HepG2 (cell line): ENCODE measurements around the gene SAE1. TPM values are rescaled to one million over a fixed set of nuclear protein-coding genes. Genes with fewer than 3 reads are reported as not detected.

Experiments
- AHR ChIP-seq: IDR thresholded peaks from 2 replicates; pipeline ENCODE4 v1.6.1; 2018; ENCODE audit warnings: missing genetic modification reagents, missing compliant biosample characterization
- ARHGAP35 ChIP-seq: sonication (generic); formaldehyde crosslinking; IDR thresholded peaks from 2 replicates; pipeline ENCODE4 v1.9.0; 2022; ENCODE audit warnings: mild to moderate bottlenecking, inconsistent platforms, moderate library complexity, missing genetic modification reagents, borderline replicate concordance
- CHD4 ChIP-seq: fragments of 200-600 bp; sonication (generic); IDR thresholded peaks from 2 replicates; pipeline ENCODE4 v1.7.0; 2017; ENCODE audit warnings: mild to moderate bottlenecking, low read length, borderline replicate concordance
- ETV5 ChIP-seq: IDR thresholded peaks from 2 replicates; pipeline ENCODE4 v1.6.1; 2018; ENCODE audit warnings: missing biosample characterization, missing genetic modification reagents, inconsistent platforms, borderline replicate concordance
- GATAD1 ChIP-seq: IDR thresholded peaks from 2 replicates; pipeline ENCODE4 v1.6.1; 2016; ENCODE audit warnings: missing genetic modification reagents, missing compliant biosample characterization
- HNRNPLL ChIP-seq: fragments of 200-400 bp; formaldehyde crosslinking; IDR thresholded peaks from 2 replicates; pipeline ENCODE4 v1.6.1; 2017; ENCODE audit warnings: mild to moderate bottlenecking, low read depth, low read length; ENCODE audit not compliant: poor library complexity, severe bottlenecking
- HOXA5 ChIP-seq: sonication (generic); formaldehyde crosslinking; IDR thresholded peaks from 2 replicates; pipeline ENCODE4 v1.4.0; 2020; ENCODE audit warnings: missing genetic modification reagents
- KDM2A ChIP-seq: sonication (generic); formaldehyde crosslinking; IDR thresholded peaks from 2 replicates; pipeline ENCODE4 v1.4.0; 2020; ENCODE audit warnings: low read depth, missing genetic modification reagents, borderline replicate concordance
- NR2C2 ChIP-seq: sonication (generic); formaldehyde crosslinking; IDR thresholded peaks from 2 replicates; pipeline ENCODE4 v1.4.0; 2020; ENCODE audit warnings: missing genetic modification reagents, mild to moderate bottlenecking, moderate library complexity, borderline replicate concordance
- POLR2A ChIP-seq, 2 experiments: IDR thresholded peaks; 2 replicates each; pipeline ENCODE4 v1.6.1; 2011; ENCODE audit warnings: low read depth in 2 of 2, low read length in 2 of 2, mild to moderate bottlenecking in 1 of 2, moderate library complexity in 1 of 2; ENCODE audit not compliant: insufficient read depth in 1 of 2
- REPIN1 ChIP-seq: sonication (generic); formaldehyde crosslinking; IDR thresholded peaks from 2 replicates; pipeline ENCODE4 v1.8.0; 2022; ENCODE audit warnings: missing genetic modification reagents, low read depth, mild to moderate bottlenecking, borderline replicate concordance
- RFX5 ChIP-seq: IDR thresholded peaks from 2 replicates; pipeline ENCODE4 v1.6.1; 2011; ENCODE audit warnings: low read depth, low read length, improper control_type of control experiment
- SAP130 ChIP-seq: IDR thresholded peaks from 2 replicates; pipeline ENCODE4 v1.6.1; 2016; ENCODE audit warnings: low read depth
- TEAD3 ChIP-seq: optimal IDR thresholded peaks from 2 replicates; pipeline ENCODE3; 2016; ENCODE audit warnings: borderline replicate concordance
- YY1 ChIP-seq: IDR thresholded peaks from 2 replicates; pipeline ENCODE4 v1.6.1; 2011; ENCODE audit warnings: low read length, low read depth, moderate library complexity, mild to moderate bottlenecking; ENCODE audit not compliant: insufficient read depth, insufficient replicate concordance
- ZBTB39 ChIP-seq: sonication (generic); formaldehyde crosslinking; IDR thresholded peaks from 2 replicates; pipeline ENCODE4 v1.5.0; 2020; ENCODE audit warnings: missing genetic modification reagents
- ZEB1 ChIP-seq: IDR thresholded peaks from 2 replicates; pipeline ENCODE4 v1.6.1; 2012; ENCODE audit warnings: mild to moderate bottlenecking, low read depth, inconsistent platforms; ENCODE audit not compliant: insufficient replicate concordance
- ZNF550 ChIP-seq: sonication (generic); formaldehyde crosslinking; IDR thresholded peaks from 2 replicates; pipeline ENCODE4 v1.4.0; 2020; ENCODE audit warnings: mild to moderate bottlenecking, missing genetic modification reagents, borderline replicate concordance
- ZNF609 ChIP-seq: sonication (generic); formaldehyde crosslinking; IDR thresholded peaks from 2 replicates; pipeline ENCODE4 v1.4.0; 2020; ENCODE audit warnings: mild to moderate bottlenecking, missing genetic modification reagents, borderline replicate concordance
- ZNF841 ChIP-seq: sonication (generic); formaldehyde crosslinking; IDR thresholded peaks from 2 replicates; pipeline ENCODE4 v1.8.1; 2023; ENCODE audit warnings: missing genetic modification reagents, borderline replicate concordance
- ZNF878 ChIP-seq: sonication (generic); formaldehyde crosslinking; IDR thresholded peaks from 2 replicates; pipeline ENCODE4 v1.8.1; 2023; ENCODE audit warnings: mild to moderate bottlenecking, missing genetic modification reagents, moderate library complexity
- polyA plus RNA-seq, 8 experiments: library from polyadenylated mRNA; depleted of rRNA in 3 of 8; stranded (reverse) in 7 of 8; unstranded in 1 of 8; fragments of >200 nt; fragmentation: Illumina TruSeq in 4 of 8; extraction: Trizol in 4 of 8; gene quantifications; 2 replicates each; pipeline versions ENCODE4 v1.2.1 to v1.2.3, GENCODE V29; 2011 to 2016; ENCODE audit warnings: low read depth in 4 of 8, missing spikeins in 1 of 8, mixed read lengths in 1 of 8; ENCODE audit not compliant: insufficient read depth in 1 of 8
- total RNA-seq, 5 experiments: library from RNA; depleted of rRNA; stranded (reverse); fragments of >200 nt; fragmentation: Illumina TruSeq; extraction: Trizol; gene quantifications; 2 replicates each; pipeline ENCODE4 v1.2.3, GENCODE V29; 2016; ENCODE audit warnings: low read depth in 1 of 5

SAE1 gene
- total and polyA plus RNA-seq, 2 of the 13 experiments (the other 11 are each of a cell fraction or from before 2014, with no cell fraction given) = 87.6 to 197 TPM

GRCh38 chr19:47240996-47241918, 110.6 kb downstream of the SAE1 start (continued):
- TF ChIP-seq ZEB1 (peak; percentile 91), RFX5 (peak; percentile 93), YY1 (peak; percentile 83), KDM2A (CRISPR knock-in tag) (peak; percentile 64; the same call in 1 of the 2 replicates), AHR (CRISPR knock-in tag) (0 out of 2 replicates have a peak, but pooled peaks have one; percentile 24), POLR2A (IDR thresholded peaks at IDR 0.05; ENCODE audit: insufficient read depth in 1 of 2, low read depth in 2 of 2, low read length in 2 of 2) (0 out of 4 replicates have a peak, but pooled peaks of 1 of the 2 experiments have one; percentile 27), ZNF878 (CRISPR knock-in tag) (no peak), REPIN1 (CRISPR knock-in tag) (0 out of 2 replicates have a peak, but pooled peaks have one; percentile 30), ETV5 (CRISPR knock-in tag) (peak; percentile 34; the same call in 1 of the 2 replicates), HOXA5 (CRISPR knock-in tag) (peak; percentile 55; the same call in 1 of the 2 replicates), ARHGAP35 (CRISPR knock-in tag) (no peak), GATAD1 (CRISPR knock-in tag) (peak; percentile 44; the same call in 1 of the 2 replicates), SAP130 (CRISPR knock-in tag) (peak; percentile 50; the same call in 1 of the 2 replicates), ZNF550 (CRISPR knock-in tag) (no peak), NR2C2 (CRISPR knock-in tag) (0 out of 2 replicates have a peak, but pooled peaks have one; percentile 17), ZBTB39 (CRISPR knock-in tag) (no peak), ZNF841 (CRISPR knock-in tag) (0 out of 2 replicates have a peak, but pooled peaks have one; percentile 44), CHD4 (peak; percentile 78), TEAD3 (peak; percentile 51), HNRNPLL (no peak), ZNF609 (CRISPR knock-in tag) (0 out of 2 replicates have a peak, but pooled peaks have one; percentile 29)
